Upper lobe of left lung (tissue), 4 donors: Measurements from ENCODE around the gene CYP4F3.

ENCODE experiments used
- CTCF ChIP-seq, 6 experiments: fragments of 450-650 bp in 4 of 6; fragments of 200-600 bp in 2 of 6; sonication (generic) in 2 of 6; IDR thresholded peaks; one replicate each; pipeline ENCODE4 v1.5.1; 2016 to 2019; ENCODE audit warnings: antibody characterized with exemption in 6 of 6
- EP300 ChIP-seq, 4 donors: sonication (generic); formaldehyde crosslinking; IDR thresholded peaks; one replicate each; pipeline ENCODE4 v1.5.1; 2017; ENCODE audit warnings: antibody characterized with exemption in 4 of 4, control low read depth in 2 of 4
- POLR2A ChIP-seq, 4 donors: fragments of 450-650 bp; IDR thresholded peaks; one replicate each; pipeline ENCODE4 v1.5.1; 2016 to 2017; ENCODE audit warnings: antibody characterized with exemption in 4 of 4, mild to moderate bottlenecking in 2 of 4

- no peak for TF ChIP-seq POLR2A (IDR thresholded peaks at IDR 0.05)
- no peak for TF ChIP-seq EP300 (IDR thresholded peaks at IDR 0.05)
- no peak for TF ChIP-seq CTCF (IDR thresholded peaks at IDR 0.05)
Observed at GRCh38 chr19:15616627-15617270, 23.9 kb upstream of the CYP4F3 start.
